Prostate gland (tissue), 2 donors: ENCODE measurements around the gene AKT1. TPM values are rescaled to one million over a fixed set of nuclear protein-coding genes. Genes with fewer than 3 reads are reported as not detected.

Experiments used
- DNase-seq: peaks from one replicate; pipeline ENCODE4 v3.0.0-alpha.2; 2019; ENCODE audit warnings: low spot score
- H3K27ac ChIP-seq, 2 donors: fragments of 200-600 bp; sonication (generic); 2 replicates each; pipeline ENCODE4 v1.5.1; 2017 to 2019
- H3K27me3 ChIP-seq: fragments of 200-600 bp; sonication (generic); replicated peaks from 2 replicates; pipeline ENCODE4 v1.5.1; 2019; ENCODE audit not compliant: insufficient read depth
- H3K36me3 ChIP-seq, 2 donors: fragments of 200-600 bp; sonication (generic); 1 replicate in 1 of 2; 2 replicates in 1 of 2; pipeline versions ENCODE4 v1.5.1 to v1.8.1; 2017 to 2019
- H3K4me1 ChIP-seq: fragments of 200-600 bp; sonication (generic); replicated peaks from 2 replicates; pipeline ENCODE4 v1.5.1; 2019
- H3K4me3 ChIP-seq, 2 donors: fragments of 200-600 bp; sonication (generic); 2 replicates each; pipeline ENCODE4 v1.5.1; 2017 to 2019
- H3K9me3 ChIP-seq: fragments of 200-600 bp; sonication (generic); 2 replicates; pipeline ENCODE4 v1.5.1; 2017
- POLR2A ChIP-seq: fragments of 450-650 bp; IDR thresholded peaks from one replicate; pipeline ENCODE4 v1.6.1; 2016; ENCODE audit warnings: antibody characterized with exemption, mild to moderate bottlenecking
- POLR2AphosphoS5 ChIP-seq: sonication (generic); formaldehyde crosslinking; IDR thresholded peaks from one replicate; pipeline ENCODE4 v1.6.1; 2017; ENCODE audit warnings: antibody characterized with exemption
- WGBS: methylation state at CpG from one replicate; pipeline ENCODE4 v1.1.5; 2018; 5-methylcytosine and 5-hydroxymethylcytosine counted together
- intact Hi-C: fragments of 100-400 bp; cut with DNase I; formaldehyde crosslinking; loops from one replicate; pipeline ENCODE4 v1.14.2; 2022
- total RNA-seq, 2 donors: library from RNA; depleted of rRNA; stranded (reverse); fragments of >200 nt; gene quantifications; one replicate each; pipeline ENCODE4 v1.1.0, GENCODE V29; 2016
- TF ChIP-seq, protein P1 (sequence below), 4 experiments: fragments of 200-600 bp in 2 of 4; fragments of 450-650 bp in 2 of 4; sonication (generic) in 2 of 4; IDR thresholded peaks; 1 replicate in 3 of 4; 2 replicates in 1 of 4; pipeline ENCODE4 v1.5.1; 2016 to 2019; ENCODE audit warnings: antibody characterized with exemption in 4 of 4, mild to moderate bottlenecking in 2 of 4, moderate library complexity in 2 of 4

Gene AKT1
- total RNA-seq, 2 donors from 2014 or later: 154 to 200 TPM

- H3K4me1 ChIP-seq: peaks cover 20% of the 10 kb centered on the region
- H3K4me3 ChIP-seq: no peak overlapping the region
- intact Hi-C loops: no loop called here
- WGBS: 91% methylated on average over 2 of the region's 4 CpGs
- peaks cover 0 to 10% of the 10 kb centered on the region in 2 donors for H3K36me3 ChIP-seq
- TF ChIP-seq, protein P1, sequence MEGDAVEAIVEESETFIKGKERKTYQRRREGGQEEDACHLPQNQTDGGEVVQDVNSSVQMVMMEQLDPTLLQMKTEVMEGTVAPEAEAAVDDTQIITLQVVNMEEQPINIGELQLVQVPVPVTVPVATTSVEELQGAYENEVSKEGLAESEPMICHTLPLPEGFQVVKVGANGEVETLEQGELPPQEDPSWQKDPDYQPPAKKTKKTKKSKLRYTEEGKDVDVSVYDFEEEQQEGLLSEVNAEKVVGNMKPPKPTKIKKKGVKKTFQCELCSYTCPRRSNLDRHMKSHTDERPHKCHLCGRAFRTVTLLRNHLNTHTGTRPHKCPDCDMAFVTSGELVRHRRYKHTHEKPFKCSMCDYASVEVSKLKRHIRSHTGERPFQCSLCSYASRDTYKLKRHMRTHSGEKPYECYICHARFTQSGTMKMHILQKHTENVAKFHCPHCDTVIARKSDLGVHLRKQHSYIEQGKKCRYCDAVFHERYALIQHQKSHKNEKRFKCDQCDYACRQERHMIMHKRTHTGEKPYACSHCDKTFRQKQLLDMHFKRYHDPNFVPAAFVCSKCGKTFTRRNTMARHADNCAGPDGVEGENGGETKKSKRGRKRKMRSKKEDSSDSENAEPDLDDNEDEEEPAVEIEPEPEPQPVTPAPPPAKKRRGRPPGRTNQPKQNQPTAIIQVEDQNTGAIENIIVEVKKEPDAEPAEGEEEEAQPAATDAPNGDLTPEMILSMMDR (IDR thresholded peaks at IDR 0.05): no peak
- TF ChIP-seq POLR2A (no peak), POLR2AphosphoS5 (no peak)
- no peak overlapping the region for H3K27ac ChIP-seq
- no peaks in the 10 kb centered on the region for H3K27me3 ChIP-seq
- DNase-seq: no peak
- no peaks in the 10 kb centered on the region for H3K9me3 ChIP-seq
Observed at GRCh38 chr14:104771374-104771773, 24.2 kb downstream of the AKT1 start.

DNA sequence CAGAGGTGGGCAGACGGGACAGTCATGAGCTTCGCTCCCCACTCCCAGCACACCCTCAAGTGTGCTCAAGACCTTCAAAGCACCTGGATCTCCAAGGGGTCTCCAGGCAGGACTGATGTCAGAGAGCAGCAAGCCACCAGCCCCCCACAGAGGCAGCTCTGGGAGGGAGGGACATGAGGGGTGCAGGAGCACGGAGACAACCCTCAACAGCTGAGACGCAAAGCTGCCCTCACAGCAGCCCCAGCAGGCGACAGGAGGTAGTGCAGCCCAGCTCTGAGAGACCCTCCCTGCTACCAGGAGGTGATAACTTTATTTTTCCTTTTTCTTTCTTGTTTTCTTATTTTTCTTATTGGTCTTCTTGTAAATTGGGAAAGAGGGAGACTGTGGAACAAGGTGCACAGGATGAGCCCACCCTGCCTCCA is 24.7 kb downstream of the AKT1 start:
- Histone ChIP-seq H3K36me3 (peaks cover 0 to 10% of the 10 kb centered on the region in 2 donors), H3K27me3 (no peaks in the 10 kb centered on the region), H3K4me3 (no peak overlapping the region), H3K9me3 (no peaks in the 10 kb centered on the region), H3K4me1 (peaks cover 20% of the 10 kb centered on the region), H3K27ac (no peak overlapping the region)
- TF ChIP-seq POLR2A: no peak
- TF ChIP-seq, protein P1 (IDR thresholded peaks at IDR 0.05): peak in 3 of 4 experiments; percentile 9 to 35 (median 11)
- no peak for DNase-seq
- intact Hi-C loops: no loop called here
- 96% methylated on average over 5 of the region's 5 CpGs for WGBS

DNA sequence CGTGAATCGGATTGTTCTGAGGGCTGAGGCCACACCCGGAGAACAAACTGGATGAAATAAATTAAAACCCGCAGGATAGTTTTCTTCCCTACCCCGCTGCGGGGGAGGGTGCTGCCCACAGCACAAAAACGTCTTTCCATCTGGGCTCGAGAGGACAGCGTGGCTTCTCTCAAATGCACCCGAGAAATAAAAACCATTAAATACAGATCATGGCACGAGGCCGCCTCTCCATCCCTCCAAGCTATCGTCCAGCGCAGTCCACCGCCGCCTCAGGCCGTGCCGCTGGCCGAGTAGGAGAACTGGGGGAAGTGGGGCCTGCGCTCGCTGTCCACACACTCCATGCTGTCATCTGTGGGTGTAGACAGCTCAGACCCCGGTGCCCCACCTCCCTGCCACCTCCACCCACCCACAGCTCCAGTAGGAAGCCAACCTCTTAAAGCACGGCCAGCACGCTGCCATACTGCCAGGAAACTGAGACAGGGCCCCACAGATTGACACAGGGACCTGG is 25.4 kb downstream of the AKT1 start:
- intact Hi-C loops: no loop called here
- 67% methylated on average over 24 of the region's 24 CpGs for WGBS
- H3K36me3 ChIP-seq: peaks cover 0 to 10% of the 10 kb centered on the region in 2 donors

GRCh38 chr14:104769324-104770071 is 26.1 kb downstream of the AKT1 start:
- H3K27ac ChIP-seq: no peak overlapping the region
- DNase-seq: no peak
- no peak overlapping the region for H3K4me3 ChIP-seq
- TF ChIP-seq POLR2A (no peak), POLR2AphosphoS5 (no peak)
- TF ChIP-seq, protein P1 (IDR thresholded peaks at IDR 0.05): no peak
- intact Hi-C loops: loop anchor here (2.0 kb wide), 1 partner anchor 57 kb away; no protein-coding TSS in a partner anchor
- H3K4me1 ChIP-seq: peaks cover 9% of the 10 kb centered on the region
- 78% methylated on average over 18 of the region's 18 CpGs for WGBS
- H3K36me3 ChIP-seq: peaks cover 0 to 10% of the 10 kb centered on the region in 2 donors
- no peaks in the 10 kb centered on the region for H3K27me3 ChIP-seq
- H3K9me3 ChIP-seq: no peaks in the 10 kb centered on the region

More for the DNA sequence above, 25.4 kb downstream of the AKT1 start:
- Histone ChIP-seq H3K4me3 (no peak overlapping the region), H3K27me3 (no peaks in the 10 kb centered on the region), H3K27ac (no peak overlapping the region), H3K9me3 (no peaks in the 10 kb centered on the region), H3K4me1 (peaks cover 16% of the 10 kb centered on the region)
- no peak for DNase-seq
- TF ChIP-seq, protein P1 (IDR thresholded peaks at IDR 0.05): no peak
- TF ChIP-seq POLR2A: no peak
- TF ChIP-seq POLR2AphosphoS5: no peak
